OCI-LY1 (cell line): ENCODE measurements around the gene TCF7.

Experiments used
- CTCF ChIP-seq: fragments of 200-600 bp; sonication (generic), shearing (Covaris generic); IDR thresholded peaks from 2 replicates; pipeline ENCODE4 v1.5.1; 2017; ENCODE audit warnings: mild to moderate bottlenecking, antibody characterized with exemption, low read length, moderate library complexity, mixed read lengths
- EZH2 ChIP-seq: fragments of 200-600 bp; sonication (generic), shearing (Covaris generic); IDR thresholded peaks from 2 replicates; pipeline ENCODE4 v1.8.0; 2017; ENCODE audit warnings: borderline replicate concordance, mixed run types, mild to moderate bottlenecking, antibody characterized with exemption, low read length, moderate library complexity, mixed read lengths

DNA sequence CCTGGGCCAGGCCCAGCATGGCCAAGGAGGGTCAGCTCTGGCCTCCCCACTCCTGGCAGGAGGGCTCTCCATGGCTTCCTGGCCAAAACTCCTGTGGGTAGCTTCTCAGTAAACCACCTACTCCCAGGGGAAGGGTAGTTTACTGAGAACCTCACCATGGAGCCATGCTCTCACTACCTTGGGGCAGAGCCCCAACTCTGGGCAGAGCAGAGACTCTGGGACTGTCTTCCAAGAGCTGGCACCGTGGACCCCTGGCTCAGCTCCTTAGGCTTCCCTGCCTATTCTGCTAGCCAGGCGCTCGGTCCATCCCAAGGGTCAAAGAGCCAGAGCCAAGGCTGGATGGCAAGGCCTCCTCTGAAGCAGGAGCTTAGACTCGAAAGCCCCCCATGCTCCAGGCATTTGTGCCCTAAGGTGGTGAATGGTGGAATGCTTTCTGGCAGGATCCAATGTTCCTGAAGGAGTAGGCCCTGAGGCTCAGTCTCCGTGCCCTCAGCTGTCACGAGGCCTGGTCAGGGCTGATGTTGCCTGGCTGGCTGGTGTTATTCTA is 19.6 kb downstream of the TCF7 start:
- TF ChIP-seq CTCF, result no peak
- TF ChIP-seq EZH2, result no peak
